Fibroblast of mammary gland (primary cell): ENCODE measurements around the gene SPATA4.
"Not testable (repeated sequence)": the region's sequence is repeated elsewhere in the genome, so short reads cannot be mapped to it uniquely, and the experiment has no call there.

ENCODE experiments used
- DNase-seq: peaks from one replicate; pipeline ENCODE4 v3.0.0-alpha.2; 2010; ENCODE audit warnings: low read depth
- H3K4me3 ChIP-seq: 2 replicates; pipeline ENCODE4 v1.5.1; 2011; ENCODE audit warnings: low read depth, mild to moderate bottlenecking, low read length, moderate library complexity; ENCODE audit not compliant: control insufficient read depth
- CTCF ChIP-seq: conservative IDR thresholded peaks from 2 replicates; pipeline ENCODE4 v1.5.1; 2011; ENCODE audit warnings: low read depth, low read length, inconsistent platforms; ENCODE audit not compliant: control insufficient read depth, insufficient read depth

The SPATA4 gene

GRCh38 chr4:176229645-176230044, 34.3 kb upstream of the SPATA4 start:
- DNase-seq: no peak

DNA sequence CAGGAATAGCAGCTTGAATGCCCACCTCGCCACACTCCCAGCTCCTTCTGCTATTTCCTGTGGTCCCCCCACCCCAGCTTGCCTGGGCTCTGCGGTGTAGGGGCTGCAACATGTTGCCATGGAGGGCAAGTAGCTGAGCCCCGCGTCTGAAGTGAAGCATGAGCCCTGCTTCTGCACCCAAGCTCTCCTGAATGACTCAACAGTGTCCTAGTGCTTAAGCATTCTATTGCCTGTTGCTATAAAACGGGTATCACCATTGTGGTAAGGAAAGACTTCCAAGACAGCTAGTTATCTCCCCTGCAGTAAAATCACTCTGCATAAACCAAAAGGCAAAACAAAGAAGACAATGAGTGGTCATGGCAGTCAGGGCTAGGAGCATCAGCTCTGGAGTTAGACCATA, 31.4 kb upstream of the SPATA4 start:
- no peak for DNase-seq

More at GRCh38 chr4:176229645-176230044, 34.3 kb upstream of the SPATA4 start:
- H3K4me3 ChIP-seq: no peak overlapping the region
- no peak for TF ChIP-seq CTCF

DNA sequence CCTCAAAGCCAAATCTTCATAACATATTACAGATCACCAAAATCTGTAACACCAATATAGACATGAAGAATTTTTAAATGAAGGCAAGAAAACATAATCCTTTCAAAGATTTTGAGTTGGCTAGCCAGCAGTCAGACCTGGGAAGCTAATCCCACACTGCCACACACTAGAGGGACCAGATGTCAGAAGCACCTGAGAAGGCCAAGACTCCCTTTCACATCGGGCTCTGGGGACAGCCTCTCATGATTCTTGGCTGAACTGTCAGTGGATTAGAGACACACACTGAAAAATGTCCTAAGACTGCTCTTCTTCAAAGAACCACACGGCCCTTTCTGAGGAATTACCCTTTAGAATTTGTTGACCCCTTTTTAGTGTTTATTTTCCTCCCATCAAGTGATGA, 28.2 kb upstream of the SPATA4 start:
- DNase-seq: no peak
- no peak overlapping the region for H3K4me3 ChIP-seq
- TF ChIP-seq CTCF: no peak

More for the DNA sequence above, 31.4 kb upstream of the SPATA4 start:
- TF ChIP-seq CTCF: no peak
- no peak overlapping the region for H3K4me3 ChIP-seq

- no peak for TF ChIP-seq CTCF
- DNase-seq: no peak
- no peak overlapping the region for H3K4me3 ChIP-seq
Measured at GRCh38 chr4:176222149-176222548, 26.8 kb upstream of the SPATA4 start.

DNA sequence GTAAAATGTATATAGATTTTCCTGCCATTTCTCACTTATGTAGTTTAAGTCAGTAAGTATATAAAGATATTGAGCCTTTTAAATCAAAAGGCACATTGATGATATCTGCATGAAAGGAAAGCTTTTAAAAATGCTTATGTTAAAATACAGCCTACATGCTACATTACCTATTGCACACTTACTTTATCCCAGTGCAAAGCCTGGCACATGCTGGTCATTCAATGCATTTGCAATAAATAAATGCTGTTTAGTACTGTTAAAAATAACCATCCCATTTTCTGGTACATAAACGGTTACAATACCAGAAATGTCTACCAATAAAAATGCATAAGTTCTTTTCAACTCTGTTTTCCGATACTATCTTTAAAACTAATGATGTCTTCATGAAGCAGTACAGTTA, 22.1 kb upstream of the SPATA4 start:
- H3K4me3 ChIP-seq: no peak overlapping the region
- no peak for DNase-seq
- no peak for TF ChIP-seq CTCF

GRCh38 chr4:176212351-176212750, 17.0 kb upstream of the SPATA4 start:
- H3K4me3 ChIP-seq, DNase-seq: not testable (repeated sequence)

- no peak for DNase-seq
- no peak for TF ChIP-seq CTCF
- no peak overlapping the region for H3K4me3 ChIP-seq
Measured at GRCh38 chr4:176210579-176211296, 15.4 kb upstream of the SPATA4 start.
